ENCODE results near the gene TSPAN18.

DNA sequence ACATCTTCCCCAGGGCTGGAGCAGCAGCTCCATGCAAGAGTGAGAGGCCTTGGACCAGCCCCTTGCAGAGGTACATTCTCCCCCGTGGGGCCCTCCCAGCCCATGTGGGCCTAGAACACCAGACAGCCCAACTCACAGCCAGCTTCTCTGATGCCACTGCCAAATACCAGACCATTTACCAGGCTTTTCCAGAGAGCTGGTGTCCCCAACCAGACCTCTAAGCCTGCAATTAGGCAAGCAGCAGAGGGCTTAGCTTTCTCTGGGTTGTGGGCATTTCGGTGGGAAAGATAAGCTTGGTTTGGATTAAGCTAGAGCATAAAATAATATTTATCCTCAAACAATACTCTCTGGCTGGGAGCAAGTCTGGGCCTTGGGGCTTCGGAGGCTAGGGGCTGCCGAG is 148.3 kb downstream of the TSPAN18 start:
- TF ChIP-seq, protein P1, sequence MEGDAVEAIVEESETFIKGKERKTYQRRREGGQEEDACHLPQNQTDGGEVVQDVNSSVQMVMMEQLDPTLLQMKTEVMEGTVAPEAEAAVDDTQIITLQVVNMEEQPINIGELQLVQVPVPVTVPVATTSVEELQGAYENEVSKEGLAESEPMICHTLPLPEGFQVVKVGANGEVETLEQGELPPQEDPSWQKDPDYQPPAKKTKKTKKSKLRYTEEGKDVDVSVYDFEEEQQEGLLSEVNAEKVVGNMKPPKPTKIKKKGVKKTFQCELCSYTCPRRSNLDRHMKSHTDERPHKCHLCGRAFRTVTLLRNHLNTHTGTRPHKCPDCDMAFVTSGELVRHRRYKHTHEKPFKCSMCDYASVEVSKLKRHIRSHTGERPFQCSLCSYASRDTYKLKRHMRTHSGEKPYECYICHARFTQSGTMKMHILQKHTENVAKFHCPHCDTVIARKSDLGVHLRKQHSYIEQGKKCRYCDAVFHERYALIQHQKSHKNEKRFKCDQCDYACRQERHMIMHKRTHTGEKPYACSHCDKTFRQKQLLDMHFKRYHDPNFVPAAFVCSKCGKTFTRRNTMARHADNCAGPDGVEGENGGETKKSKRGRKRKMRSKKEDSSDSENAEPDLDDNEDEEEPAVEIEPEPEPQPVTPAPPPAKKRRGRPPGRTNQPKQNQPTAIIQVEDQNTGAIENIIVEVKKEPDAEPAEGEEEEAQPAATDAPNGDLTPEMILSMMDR (IDR thresholded peaks at IDR 0.05), result no peak
- no peak for TF ChIP-seq POLR2A (IDR thresholded peaks at IDR 0.05)
